ENCODE data around the gene ACKR4.
"Not testable (repeated sequence)": the region's sequence is repeated elsewhere in the genome, so short reads cannot be mapped to it uniquely, and the experiment has no call there.

The ACKR4 gene

DNA sequence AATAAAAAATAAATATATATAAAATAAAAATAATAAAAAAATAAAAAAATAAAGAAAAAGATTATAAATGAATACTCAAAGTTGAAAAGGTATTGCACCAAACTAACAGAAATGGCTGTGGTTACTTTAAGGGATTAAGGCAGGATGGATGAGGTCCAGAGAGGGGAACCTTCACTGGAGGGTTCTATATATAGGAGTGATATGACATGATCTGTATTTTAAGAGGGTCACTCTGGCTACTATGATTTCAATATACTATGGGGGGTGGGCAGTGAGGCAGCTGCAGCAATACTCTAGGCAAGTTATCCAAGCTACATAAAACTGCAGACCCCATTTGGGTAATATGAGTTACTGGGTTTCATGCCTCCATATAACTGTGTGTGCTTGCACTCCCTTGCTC, 38.0 kb downstream of the ACKR4 start:
- peak; percentile 44 for FAIRE-seq
- DNase-seq (ENCODE audit: insufficient read length, low spot score) = no peak

GRCh38 chr3:132637590-132637989, 40.5 kb downstream of the ACKR4 start:
- DNase-seq (ENCODE audit: insufficient read length, low spot score) = peak; percentile 17
- no peak for FAIRE-seq

- DNase-seq (ENCODE audit: insufficient read length, low spot score) (no peak), FAIRE-seq (no peak)
Observed at GRCh38 chr3:132638706-132639105, 41.6 kb downstream of the ACKR4 start.

GRCh38 chr3:132641427-132641826, 44.4 kb downstream of the ACKR4 start:
- FAIRE-seq; DNase-seq (ENCODE audit: insufficient read length, low spot score): not testable (repeated sequence)

- DNase-seq (ENCODE audit: insufficient read length, low spot score) (peak; percentile 47), FAIRE-seq (no peak)
Observed at GRCh38 chr3:132641837-132642538, 44.9 kb downstream of the ACKR4 start.

DNA sequence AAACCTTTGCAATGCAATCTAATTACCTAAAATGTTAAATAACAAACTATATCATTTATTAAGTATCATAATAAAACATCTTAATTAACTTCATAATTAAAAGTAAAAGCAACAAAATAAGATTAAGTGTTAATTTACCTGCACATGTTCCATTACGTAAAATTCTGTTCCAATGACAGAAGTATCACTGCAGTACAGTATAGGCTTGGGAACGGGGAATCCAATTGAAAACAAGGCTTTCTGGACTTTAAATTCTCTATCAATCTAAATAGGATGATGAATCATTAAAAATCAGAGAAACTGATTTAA, 45.4 kb downstream of the ACKR4 start:
- FAIRE-seq = no peak
- no peak for DNase-seq (ENCODE audit: insufficient read length, low spot score)

GRCh38 chr3:132643366-132643765, 46.3 kb downstream of the ACKR4 start:
- no peak for DNase-seq (ENCODE audit: insufficient read length, low spot score)
- no peak for FAIRE-seq

DNA sequence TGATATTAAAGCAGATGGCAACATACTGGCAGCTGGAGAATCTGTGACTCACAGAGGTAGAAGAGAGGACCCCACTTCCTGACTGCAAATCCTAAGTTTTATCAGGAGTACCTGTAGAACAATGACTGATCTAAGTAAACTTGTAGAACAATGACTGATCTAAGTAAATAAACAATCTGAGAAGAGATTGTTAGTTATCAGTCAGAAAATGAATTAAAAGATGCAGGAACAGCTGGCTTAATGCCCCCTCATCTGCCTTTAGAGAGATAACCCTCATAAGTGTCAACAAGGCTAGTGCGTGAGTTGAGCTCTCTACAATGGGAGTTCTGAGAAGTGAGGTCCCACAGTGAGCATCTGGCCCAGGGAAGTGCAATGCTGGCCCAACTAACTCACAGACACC, 48.0 kb downstream of the ACKR4 start:
- DNase-seq (ENCODE audit: insufficient read length, low spot score) = no peak
- no peak for FAIRE-seq

DNA sequence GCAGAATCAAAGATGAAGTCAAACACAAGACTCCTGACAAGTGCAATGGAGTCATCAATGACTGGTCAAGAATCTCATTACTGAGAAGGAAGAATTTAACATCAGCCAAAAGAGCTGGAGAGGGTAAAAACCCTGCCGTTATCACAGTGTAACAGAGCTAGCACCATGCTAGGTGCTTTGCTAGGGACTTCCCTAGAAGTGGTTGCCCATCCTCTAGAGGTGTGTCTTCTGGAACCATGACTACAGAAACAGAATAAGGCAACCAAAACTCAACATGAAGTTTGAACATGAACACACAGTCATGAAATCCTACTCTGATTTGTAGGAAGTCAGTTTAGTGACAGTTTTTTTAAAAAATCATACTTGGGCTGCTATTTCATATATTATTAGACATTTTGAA, 53.1 kb downstream of the ACKR4 start:
- FAIRE-seq = no peak

More for the DNA sequence above, 53.1 kb downstream of the ACKR4 start:
- DNase-seq (ENCODE audit: insufficient read length, low spot score) = no peak

Data from HTR-8/SVneo (cell line).